Measurements from ENCODE around the gene PCARE.

The PCARE gene

GRCh38 chr2:29070526-29070925 lies 3.8 kb downstream of the PCARE start:
- no peaks in the 10 kb centered on the region for H3K36me3 ChIP-seq (replicated peaks; ENCODE audit: insufficient read depth, low read length)
- H2AFZ ChIP-seq (ENCODE audit: low read length), result no peak overlapping the region
- no peaks in the 10 kb centered on the region for H3F3A ChIP-seq (ENCODE audit: insufficient read depth, low read length)
- no peaks in the 10 kb centered on the region for H3K79me2 ChIP-seq (ENCODE audit: low read length)
- H3K27ac ChIP-seq (ENCODE audit: low read length), result no peak overlapping the region
- H3K4me1 ChIP-seq (ENCODE audit: low read length), result no peaks in the 10 kb centered on the region
- no peaks in the 10 kb centered on the region for H3K9me3 ChIP-seq (replicated peaks; ENCODE audit: insufficient read depth, low read length)
- no peak overlapping the region for H3K4me3 ChIP-seq (ENCODE audit: low read length)
- no peak overlapping the region for H3K4me2 ChIP-seq (ENCODE audit: low read depth, low read length)
- no peak overlapping the region for H3K9ac ChIP-seq (ENCODE audit: low read length)
- no peak for DNase-seq
- H3K9me2 ChIP-seq (replicated peaks; ENCODE audit: insufficient read depth, low read length), result no peaks in the 10 kb centered on the region
- no peaks in the 10 kb centered on the region for H4K20me1 ChIP-seq (ENCODE audit: insufficient read depth, low read length)
- no peaks in the 10 kb centered on the region for H3K27me3 ChIP-seq (replicated peaks; ENCODE audit: insufficient read depth, low read length)
- TF ChIP-seq CTCF (IDR thresholded peaks at IDR 0.05; ENCODE audit: low read length) (no peak), EZH2phosphoT487 (IDR thresholded peaks at IDR 0.05; ENCODE audit: low read length) (no peak), EZH2 (optimal IDR thresholded peaks at IDR 0.05; ENCODE audit: low read depth, low read length) (no peak)

- no peaks in the 10 kb centered on the region for H4K20me1 ChIP-seq (ENCODE audit: insufficient read depth, low read length)
- H3K4me2 ChIP-seq (ENCODE audit: low read depth, low read length), result no peak overlapping the region
- no peak overlapping the region for H3K4me3 ChIP-seq (ENCODE audit: low read length)
- H3K9me3 ChIP-seq (replicated peaks; ENCODE audit: insufficient read depth, low read length), result no peaks in the 10 kb centered on the region
- H3F3A ChIP-seq (ENCODE audit: insufficient read depth, low read length), result no peaks in the 10 kb centered on the region
- H3K4me1 ChIP-seq (ENCODE audit: low read length), result no peaks in the 10 kb centered on the region
- no peak overlapping the region for H2AFZ ChIP-seq (ENCODE audit: low read length)
- no peaks in the 10 kb centered on the region for H3K79me2 ChIP-seq (ENCODE audit: low read length)
- no peaks in the 10 kb centered on the region for H3K9me2 ChIP-seq (replicated peaks; ENCODE audit: insufficient read depth, low read length)
- H3K27ac ChIP-seq (ENCODE audit: low read length), result no peak overlapping the region
- H3K27me3 ChIP-seq (replicated peaks; ENCODE audit: insufficient read depth, low read length), result no peaks in the 10 kb centered on the region
- DNase-seq, result no peak
- no peak for TF ChIP-seq EZH2phosphoT487 (IDR thresholded peaks at IDR 0.05; ENCODE audit: low read length)
- TF ChIP-seq EZH2 (optimal IDR thresholded peaks at IDR 0.05; ENCODE audit: low read depth, low read length), result no peak
- no peak for TF ChIP-seq CTCF (IDR thresholded peaks at IDR 0.05; ENCODE audit: low read length)
- no peaks in the 10 kb centered on the region for H3K36me3 ChIP-seq (replicated peaks; ENCODE audit: insufficient read depth, low read length)
- no peak overlapping the region for H3K9ac ChIP-seq (ENCODE audit: low read length)
Measured at GRCh38 chr2:29068513-29068912, 5.8 kb downstream of the PCARE start.

GRCh38 chr2:29066997-29067605 lies 7.2 kb downstream of the PCARE start:
- Histone ChIP-seq H3F3A (ENCODE audit: insufficient read depth, low read length) (no peaks in the 10 kb centered on the region), H3K4me3 (ENCODE audit: low read length) (no peak overlapping the region), H3K79me2 (ENCODE audit: low read length) (no peaks in the 10 kb centered on the region), H3K27me3 (replicated peaks; ENCODE audit: insufficient read depth, low read length) (no peaks in the 10 kb centered on the region), H3K9me2 (replicated peaks; ENCODE audit: insufficient read depth, low read length) (no peaks in the 10 kb centered on the region), H4K20me1 (ENCODE audit: insufficient read depth, low read length) (no peaks in the 10 kb centered on the region), H3K36me3 (replicated peaks; ENCODE audit: insufficient read depth, low read length) (no peaks in the 10 kb centered on the region), H3K9ac (ENCODE audit: low read length) (no peak overlapping the region), H3K27ac (ENCODE audit: low read length) (no peak overlapping the region), H3K9me3 (replicated peaks; ENCODE audit: insufficient read depth, low read length) (no peaks in the 10 kb centered on the region), H2AFZ (ENCODE audit: low read length) (no peak overlapping the region), H3K4me1 (ENCODE audit: low read length) (no peaks in the 10 kb centered on the region), H3K4me2 (ENCODE audit: low read depth, low read length) (no peak overlapping the region)
- DNase-seq, result no peak
- TF ChIP-seq CTCF (IDR thresholded peaks at IDR 0.05; ENCODE audit: low read length), result no peak
- TF ChIP-seq EZH2phosphoT487 (IDR thresholded peaks at IDR 0.05; ENCODE audit: low read length), result no peak
- TF ChIP-seq EZH2 (optimal IDR thresholded peaks at IDR 0.05; ENCODE audit: low read depth, low read length), result no peak
